Suprapubic skin (tissue), 3 donors: ENCODE data around the gene NTMT2.

ENCODE experiments used
- CTCF ChIP-seq, 2 donors: fragments of 200-600 bp in 1 of 2; fragments of 450-650 bp in 1 of 2; sonication (generic) in 1 of 2; IDR thresholded peaks; one replicate each; pipeline ENCODE4 v1.5.1; 2016 to 2019; ENCODE audit warnings: antibody characterized with exemption in 2 of 2, mild to moderate bottlenecking in 1 of 2, moderate library complexity in 1 of 2
- EP300 ChIP-seq: sonication (generic); formaldehyde crosslinking; IDR thresholded peaks from one replicate; pipeline ENCODE4 v1.6.1; 2017; ENCODE audit warnings: antibody characterized with exemption
- POLR2A ChIP-seq, 2 donors: fragments of 450-650 bp; IDR thresholded peaks; one replicate each; pipeline ENCODE4 v1.6.1; 2017; ENCODE audit warnings: antibody characterized with exemption in 2 of 2, mild to moderate bottlenecking in 2 of 2, moderate library complexity in 2 of 2

- no peak for TF ChIP-seq POLR2A (IDR thresholded peaks at IDR 0.05)
- TF ChIP-seq CTCF (IDR thresholded peaks at IDR 0.05), result no peak
- no peak for TF ChIP-seq EP300
These were observed 23.4 kb upstream of the NTMT2 start for GRCh38 chr1:170122366-170122765.
